ENCODE results near the gene HOXC11. TPM values are rescaled to one million over a fixed set of nuclear protein-coding genes. Genes with fewer than 3 reads are reported as not detected.

The HOXC11 gene
- total and polyA plus RNA-seq, 2 experiments from 2014 or later: not detected

DNA sequence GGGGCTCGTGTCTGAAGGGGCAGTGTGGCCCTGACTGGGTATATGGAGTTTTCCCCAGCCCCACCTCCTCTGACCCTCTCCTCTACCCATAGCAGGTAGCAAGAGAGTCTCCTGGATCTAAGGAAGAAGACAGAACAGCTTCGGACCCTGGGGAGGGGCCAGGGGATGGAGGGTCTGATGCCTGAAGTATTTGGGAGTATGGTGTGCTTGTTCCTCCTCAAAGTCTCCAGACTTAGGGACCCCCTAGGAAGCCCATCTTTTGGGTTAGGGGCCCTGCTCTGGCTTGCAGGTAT is 35.3 kb downstream of the HOXC11 start:
- Histone ChIP-seq H2AFZ (no peak overlapping the region), H3K27ac (ENCODE audit: low read depth) (no peak overlapping the region), H3K4me3 (no peak overlapping the region), H3K79me2 (replicated peaks; ENCODE audit: insufficient read depth) (no peaks in the 10 kb centered on the region), H4K20me1 (replicated peaks; ENCODE audit: insufficient read depth) (peaks cover 24% of the 10 kb centered on the region), H3K9me2 (ENCODE audit: insufficient read depth) (no peaks in the 10 kb centered on the region), H3K36me3 (ENCODE audit: insufficient read depth) (no peaks in the 10 kb centered on the region), H3K4me2 (no peak overlapping the region), H3K4me1 (ENCODE audit: insufficient read depth) (peaks cover 31% of the 10 kb centered on the region), H3K27me3 (ENCODE audit: insufficient read depth) (peaks cover 100% of the 10 kb centered on the region), H3F3A (replicated peaks; ENCODE audit: low read depth) (peaks cover 25% of the 10 kb centered on the region)
- ATAC-seq (no peak), DNase-seq (ENCODE audit: low spot score) (no peak)
- Mint-ChIP-seq H3K27ac (no peak overlapping the region), H3K27me3 (ENCODE audit: insufficient read depth, low read depth, poor library complexity) (peaks cover 99% of the 10 kb centered on the region), H3K4me1 (peaks cover 27% of the 10 kb centered on the region), H3K9me3 (no peaks in the 10 kb centered on the region; the same call in 1 of the 3 replicates), H3K36me3 (ENCODE audit: low read depth) (no peaks in the 10 kb centered on the region), H3K4me3 (no peak overlapping the region)
- TF ChIP-seq, protein P1, sequence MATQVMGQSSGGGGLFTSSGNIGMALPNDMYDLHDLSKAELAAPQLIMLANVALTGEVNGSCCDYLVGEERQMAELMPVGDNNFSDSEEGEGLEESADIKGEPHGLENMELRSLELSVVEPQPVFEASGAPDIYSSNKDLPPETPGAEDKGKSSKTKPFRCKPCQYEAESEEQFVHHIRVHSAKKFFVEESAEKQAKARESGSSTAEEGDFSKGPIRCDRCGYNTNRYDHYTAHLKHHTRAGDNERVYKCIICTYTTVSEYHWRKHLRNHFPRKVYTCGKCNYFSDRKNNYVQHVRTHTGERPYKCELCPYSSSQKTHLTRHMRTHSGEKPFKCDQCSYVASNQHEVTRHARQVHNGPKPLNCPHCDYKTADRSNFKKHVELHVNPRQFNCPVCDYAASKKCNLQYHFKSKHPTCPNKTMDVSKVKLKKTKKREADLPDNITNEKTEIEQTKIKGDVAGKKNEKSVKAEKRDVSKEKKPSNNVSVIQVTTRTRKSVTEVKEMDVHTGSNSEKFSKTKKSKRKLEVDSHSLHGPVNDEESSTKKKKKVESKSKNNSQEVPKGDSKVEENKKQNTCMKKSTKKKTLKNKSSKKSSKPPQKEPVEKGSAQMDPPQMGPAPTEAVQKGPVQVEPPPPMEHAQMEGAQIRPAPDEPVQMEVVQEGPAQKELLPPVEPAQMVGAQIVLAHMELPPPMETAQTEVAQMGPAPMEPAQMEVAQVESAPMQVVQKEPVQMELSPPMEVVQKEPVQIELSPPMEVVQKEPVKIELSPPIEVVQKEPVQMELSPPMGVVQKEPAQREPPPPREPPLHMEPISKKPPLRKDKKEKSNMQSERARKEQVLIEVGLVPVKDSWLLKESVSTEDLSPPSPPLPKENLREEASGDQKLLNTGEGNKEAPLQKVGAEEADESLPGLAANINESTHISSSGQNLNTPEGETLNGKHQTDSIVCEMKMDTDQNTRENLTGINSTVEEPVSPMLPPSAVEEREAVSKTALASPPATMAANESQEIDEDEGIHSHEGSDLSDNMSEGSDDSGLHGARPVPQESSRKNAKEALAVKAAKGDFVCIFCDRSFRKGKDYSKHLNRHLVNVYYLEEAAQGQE (IDR thresholded peaks at IDR 0.05; ENCODE audit: unreplicated experiment): no peak
- TF ChIP-seq, protein P2, sequence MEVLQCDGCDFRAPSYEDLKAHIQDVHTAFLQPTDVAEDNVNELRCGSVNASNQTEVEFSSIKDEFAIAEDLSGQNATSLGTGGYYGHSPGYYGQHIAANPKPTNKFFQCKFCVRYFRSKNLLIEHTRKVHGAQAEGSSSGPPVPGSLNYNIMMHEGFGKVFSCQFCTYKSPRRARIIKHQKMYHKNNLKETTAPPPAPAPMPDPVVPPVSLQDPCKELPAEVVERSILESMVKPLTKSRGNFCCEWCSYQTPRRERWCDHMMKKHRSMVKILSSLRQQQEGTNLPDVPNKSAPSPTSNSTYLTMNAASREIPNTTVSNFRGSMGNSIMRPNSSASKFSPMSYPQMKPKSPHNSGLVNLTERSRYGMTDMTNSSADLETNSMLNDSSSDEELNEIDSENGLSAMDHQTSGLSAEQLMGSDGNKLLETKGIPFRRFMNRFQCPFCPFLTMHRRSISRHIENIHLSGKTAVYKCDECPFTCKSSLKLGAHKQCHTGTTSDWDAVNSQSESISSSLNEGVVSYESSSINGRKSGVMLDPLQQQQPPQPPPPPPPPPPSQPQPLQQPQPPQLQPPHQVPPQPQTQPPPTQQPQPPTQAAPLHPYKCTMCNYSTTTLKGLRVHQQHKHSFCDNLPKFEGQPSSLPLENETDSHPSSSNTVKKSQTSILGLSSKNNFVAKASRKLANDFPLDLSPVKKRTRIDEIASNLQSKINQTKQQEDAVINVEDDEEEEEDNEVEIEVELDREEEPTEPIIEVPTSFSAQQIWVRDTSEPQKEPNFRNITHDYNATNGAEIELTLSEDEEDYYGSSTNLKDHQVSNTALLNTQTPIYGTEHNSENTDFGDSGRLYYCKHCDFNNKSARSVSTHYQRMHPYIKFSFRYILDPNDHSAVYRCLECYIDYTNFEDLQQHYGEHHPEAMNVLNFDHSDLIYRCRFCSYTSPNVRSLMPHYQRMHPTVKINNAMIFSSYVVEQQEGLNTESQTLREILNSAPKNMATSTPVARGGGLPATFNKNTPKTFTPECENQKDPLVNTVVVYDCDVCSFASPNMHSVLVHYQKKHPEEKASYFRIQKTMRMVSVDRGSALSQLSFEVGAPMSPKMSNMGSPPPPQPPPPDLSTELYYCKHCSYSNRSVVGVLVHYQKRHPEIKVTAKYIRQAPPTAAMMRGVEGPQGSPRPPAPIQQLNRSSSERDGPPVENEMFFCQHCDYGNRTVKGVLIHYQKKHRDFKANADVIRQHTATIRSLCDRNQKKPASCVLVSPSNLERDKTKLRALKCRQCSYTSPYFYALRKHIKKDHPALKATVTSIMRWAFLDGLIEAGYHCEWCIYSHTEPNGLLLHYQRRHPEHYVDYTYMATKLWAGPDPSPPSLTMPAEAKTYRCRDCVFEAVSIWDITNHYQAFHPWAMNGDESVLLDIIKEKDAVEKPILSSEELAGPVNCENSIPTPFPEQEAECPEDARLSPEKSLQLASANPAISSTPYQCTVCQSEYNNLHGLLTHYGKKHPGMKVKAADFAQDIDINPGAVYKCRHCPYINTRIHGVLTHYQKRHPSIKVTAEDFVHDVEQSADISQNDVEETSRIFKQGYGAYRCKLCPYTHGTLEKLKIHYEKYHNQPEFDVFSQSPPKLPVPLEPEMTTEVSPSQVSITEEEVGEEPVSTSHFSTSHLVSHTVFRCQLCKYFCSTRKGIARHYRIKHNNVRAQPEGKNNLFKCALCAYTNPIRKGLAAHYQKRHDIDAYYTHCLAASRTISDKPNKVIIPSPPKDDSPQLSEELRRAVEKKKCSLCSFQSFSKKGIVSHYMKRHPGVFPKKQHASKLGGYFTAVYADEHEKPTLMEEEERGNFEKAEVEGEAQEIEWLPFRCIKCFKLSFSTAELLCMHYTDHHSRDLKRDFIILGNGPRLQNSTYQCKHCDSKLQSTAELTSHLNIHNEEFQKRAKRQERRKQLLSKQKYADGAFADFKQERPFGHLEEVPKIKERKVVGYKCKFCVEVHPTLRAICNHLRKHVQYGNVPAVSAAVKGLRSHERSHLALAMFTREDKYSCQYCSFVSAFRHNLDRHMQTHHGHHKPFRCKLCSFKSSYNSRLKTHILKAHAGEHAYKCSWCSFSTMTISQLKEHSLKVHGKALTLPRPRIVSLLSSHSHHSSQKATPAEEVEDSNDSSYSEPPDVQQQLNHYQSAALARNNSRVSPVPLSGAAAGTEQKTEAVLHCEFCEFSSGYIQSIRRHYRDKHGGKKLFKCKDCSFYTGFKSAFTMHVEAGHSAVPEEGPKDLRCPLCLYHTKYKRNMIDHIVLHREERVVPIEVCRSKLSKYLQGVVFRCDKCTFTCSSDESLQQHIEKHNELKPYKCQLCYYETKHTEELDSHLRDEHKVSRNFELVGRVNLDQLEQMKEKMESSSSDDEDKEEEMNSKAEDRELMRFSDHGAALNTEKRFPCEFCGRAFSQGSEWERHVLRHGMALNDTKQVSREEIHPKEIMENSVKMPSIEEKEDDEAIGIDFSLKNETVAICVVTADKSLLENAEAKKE (CRISPR knock-in tag; IDR thresholded peaks at IDR 0.05): no peak
- TF ChIP-seq EZH2 (IDR thresholded peaks at IDR 0.05; ENCODE audit: low read depth, unreplicated experiment): peak; percentile 93

Data from GM23338 (cell line).